Mesenchymal stem cell (in vitro differentiated cells and primary cell): ENCODE measurements around the gene GRK4.
A peak's percentile ranks its signal among the peaks of the same experiment; 100 is the strongest.
"Not testable (repeated sequence)": the region's sequence is repeated elsewhere in the genome, so short reads cannot be mapped to it uniquely, and the experiment has no call there.

Source experiments
- DNase-seq: peaks from one replicate; pipeline ENCODE4 v3.0.0-alpha.2; 2013
- H2AFZ ChIP-seq: one replicate; pipeline ENCODE4 v1.6.1; 2013; ENCODE audit warnings: low read depth, mild to moderate bottlenecking, control low read depth, inconsistent platforms, low read length, moderate library complexity
- H2AK5ac ChIP-seq: 2 replicates; pipeline ENCODE4 v1.6.1; 2013; ENCODE audit warnings: low read length, moderate library complexity, mild to moderate bottlenecking, inconsistent platforms; ENCODE audit not compliant: severe bottlenecking
- H2BK120ac ChIP-seq: one replicate; pipeline ENCODE4 v1.6.1; 2013; ENCODE audit warnings: low read depth, mild to moderate bottlenecking, inconsistent platforms, low read length, moderate library complexity
- H2BK12ac ChIP-seq, 2 experiments: one replicate each; pipeline ENCODE4 v1.6.1; 2013; ENCODE audit warnings: inconsistent platforms in 2 of 2, low read length in 2 of 2, mild to moderate bottlenecking in 2 of 2, moderate library complexity in 2 of 2, control low read depth in 1 of 2
- H2BK15ac ChIP-seq: one replicate; pipeline ENCODE4 v1.6.1; 2013; ENCODE audit warnings: mild to moderate bottlenecking, low read depth, inconsistent platforms; ENCODE audit not compliant: poor library complexity, severe bottlenecking
- H2BK5ac ChIP-seq: 2 replicates; pipeline ENCODE4 v1.6.1; 2013; ENCODE audit warnings: low read depth, mild to moderate bottlenecking, low read length, control low read depth, inconsistent platforms; ENCODE audit not compliant: poor library complexity, severe bottlenecking
- H3K14ac ChIP-seq, 2 experiments: one replicate each; pipeline ENCODE4 v1.6.1; 2013; ENCODE audit warnings: inconsistent platforms in 2 of 2, low read length in 2 of 2, control low read depth in 1 of 2, mild to moderate bottlenecking in 1 of 2, moderate library complexity in 1 of 2
- H3K18ac ChIP-seq, 2 experiments: one replicate each; pipeline ENCODE4 v1.6.1; 2013; ENCODE audit warnings: inconsistent platforms in 2 of 2, low read length in 2 of 2, control low read depth in 1 of 2, low read depth in 1 of 2, mild to moderate bottlenecking in 1 of 2
- H3K23ac ChIP-seq, 2 experiments: one replicate each; pipeline ENCODE4 v1.6.1; 2013; ENCODE audit warnings: inconsistent platforms in 2 of 2, low read length in 2 of 2, mild to moderate bottlenecking in 2 of 2, moderate library complexity in 2 of 2, control low read depth in 1 of 2
- H3K27ac ChIP-seq: 2 replicates; pipeline ENCODE4 v1.5.1; 2013; ENCODE audit warnings: mild to moderate bottlenecking, moderate library complexity, low read length, control low read depth, inconsistent platforms; ENCODE audit not compliant: poor library complexity, severe bottlenecking
- H3K27me3 ChIP-seq, 2 experiments: 2 replicates each; pipeline versions ENCODE4 v1.6.1 to v1.7.0; 2013; ENCODE audit warnings: low read length in 2 of 2, mild to moderate bottlenecking in 2 of 2, moderate library complexity in 2 of 2, control low read depth in 1 of 2, inconsistent platforms in 1 of 2; ENCODE audit not compliant: control insufficient read depth in 1 of 2, insufficient read depth in 1 of 2
- H3K36me3 ChIP-seq, 2 experiments: 2 replicates each; pipeline versions ENCODE4 v1.6.1 to v1.7.0; 2013; ENCODE audit warnings: low read length in 2 of 2, control low read depth in 1 of 2, inconsistent platforms in 1 of 2, low read depth in 1 of 2, mild to moderate bottlenecking in 1 of 2; ENCODE audit not compliant: insufficient read depth in 2 of 2, control insufficient read depth in 1 of 2
- H3K4ac ChIP-seq, 2 experiments: one replicate each; pipeline ENCODE4 v1.6.1; 2013; ENCODE audit warnings: inconsistent platforms in 2 of 2, low read length in 2 of 2, mild to moderate bottlenecking in 2 of 2, moderate library complexity in 2 of 2, control low read depth in 1 of 2, low read depth in 1 of 2
- H3K4me1 ChIP-seq: 2 replicates; pipeline ENCODE4 v1.6.1; 2013; ENCODE audit warnings: low read depth, low read length, control low read depth; ENCODE audit not compliant: control insufficient read depth, insufficient read depth
- H3K4me2 ChIP-seq: 2 replicates; pipeline ENCODE4 v1.6.1; 2013; ENCODE audit warnings: low read length, mild to moderate bottlenecking, inconsistent platforms; ENCODE audit not compliant: poor library complexity, severe bottlenecking
- H3K4me3 ChIP-seq, 2 experiments: 2 replicates each; pipeline versions ENCODE4 v1.5.1 to v1.7.0; 2013; ENCODE audit warnings: low read length in 2 of 2, mild to moderate bottlenecking in 2 of 2, control low read depth in 1 of 2, low read depth in 1 of 2; ENCODE audit not compliant: insufficient read depth in 1 of 2
- H3K79me1 ChIP-seq: replicated peaks from 2 replicates; pipeline ENCODE4 v1.6.1; 2013; ENCODE audit warnings: mild to moderate bottlenecking, control low read depth, low read length, inconsistent platforms; ENCODE audit not compliant: poor library complexity, severe bottlenecking
- H3K9ac ChIP-seq: 2 replicates; pipeline ENCODE4 v1.7.0; 2013; ENCODE audit warnings: mild to moderate bottlenecking, low read length, moderate library complexity
- H3K9me3 ChIP-seq: 2 replicates; pipeline ENCODE4 v1.7.0; 2013; ENCODE audit warnings: mild to moderate bottlenecking, low read length; ENCODE audit not compliant: control insufficient read depth
- H4K8ac ChIP-seq: one replicate; pipeline ENCODE4 v1.6.1; 2013; ENCODE audit warnings: inconsistent platforms, mild to moderate bottlenecking, low read length, moderate library complexity
- H4K91ac ChIP-seq: one replicate; pipeline ENCODE4 v1.6.1; 2013; ENCODE audit warnings: mild to moderate bottlenecking, low read length, inconsistent platforms
- WGBS: methylation state at CpG from one replicate; pipeline ENCODE4 v1.1.7; 2013; ENCODE audit warnings: mixed read lengths; 5-methylcytosine and 5-hydroxymethylcytosine counted together

Gene GRK4

GRCh38 chr4:2916696-2917095, 46.7 kb upstream of the GRK4 start:
- Histone ChIP-seq H3K36me3 (peaks cover 49 to 50% of the 10 kb centered on the region in 2 experiments), H3K79me1 (peaks cover 27% of the 10 kb centered on the region)
- not testable (repeated sequence) for DNase-seq, H2BK15ac ChIP-seq, H3K18ac ChIP-seq, H3K27me3 ChIP-seq, H2BK12ac ChIP-seq, H3K23ac ChIP-seq, H3K4me2 ChIP-seq, H3K27ac ChIP-seq, H3K9ac ChIP-seq, H2BK120ac ChIP-seq, H4K91ac ChIP-seq, H2BK5ac ChIP-seq, H3K4me1 ChIP-seq, H3K4ac ChIP-seq, H3K9me3 ChIP-seq, H3K4me3 ChIP-seq, H2AK5ac ChIP-seq, H4K8ac ChIP-seq, H3K14ac ChIP-seq, H2AFZ ChIP-seq
- WGBS: 100% methylated on average over 1 of the region's 2 CpGs

GRCh38 chr4:2918300-2918699, 45.1 kb upstream of the GRK4 start:
- H3K9ac ChIP-seq, H2BK120ac ChIP-seq, H3K27me3 ChIP-seq, H2BK15ac ChIP-seq, H2BK12ac ChIP-seq, H2BK5ac ChIP-seq, H3K27ac ChIP-seq, DNase-seq, H3K9me3 ChIP-seq, H3K4me3 ChIP-seq, H2AFZ ChIP-seq, H3K23ac ChIP-seq, H3K4me2 ChIP-seq, H4K91ac ChIP-seq, H3K14ac ChIP-seq, H3K18ac ChIP-seq, H4K8ac ChIP-seq, H2AK5ac ChIP-seq, H3K4ac ChIP-seq: not testable (repeated sequence)
- WGBS: no CpG with 5 or more reads among the region's 2 CpGs
- Histone ChIP-seq H3K36me3 (peaks cover 38 to 41% of the 10 kb centered on the region in 2 experiments), H3K4me1 (peaks cover 12% of the 10 kb centered on the region), H3K79me1 (peaks cover 18% of the 10 kb centered on the region)

GRCh38 chr4:2918714-2919113, 44.7 kb upstream of the GRK4 start:
- not testable (repeated sequence) for H3K4me3 ChIP-seq, H4K8ac ChIP-seq, H3K4me2 ChIP-seq, H2BK12ac ChIP-seq, H3K4ac ChIP-seq, H3K27ac ChIP-seq, H3K18ac ChIP-seq, H3K23ac ChIP-seq, H3K27me3 ChIP-seq, H3K9me3 ChIP-seq, H2BK5ac ChIP-seq, H2BK120ac ChIP-seq, H3K14ac ChIP-seq, H2AK5ac ChIP-seq, H2AFZ ChIP-seq, H3K9ac ChIP-seq, H2BK15ac ChIP-seq, H4K91ac ChIP-seq, DNase-seq
- H3K79me1 ChIP-seq: peaks cover 14% of the 10 kb centered on the region
- 98% methylated on average over 8 of the region's 8 CpGs for WGBS
- peaks cover 36 to 41% of the 10 kb centered on the region in 2 experiments for H3K36me3 ChIP-seq
- H3K4me1 ChIP-seq: peaks cover 13% of the 10 kb centered on the region

GRCh38 chr4:2922453-2923101, 40.8 kb upstream of the GRK4 start:
- H3K9me3 ChIP-seq, H3K4me2 ChIP-seq, H3K14ac ChIP-seq, H3K9ac ChIP-seq, H3K27me3 ChIP-seq, H2BK15ac ChIP-seq, H3K23ac ChIP-seq, H3K4me3 ChIP-seq, H4K8ac ChIP-seq, H2AFZ ChIP-seq, H2BK120ac ChIP-seq, H4K91ac ChIP-seq, H2BK5ac ChIP-seq, H2BK12ac ChIP-seq: not testable (repeated sequence)
- peaks cover 44 to 45% of the 10 kb centered on the region in 2 experiments for H3K36me3 ChIP-seq
- peak overlapping the region; percentile 20 to 76 for H3K4ac ChIP-seq
- H3K79me1 ChIP-seq: peaks cover 21% of the 10 kb centered on the region
- H3K27ac ChIP-seq: peak overlapping the region; percentile 78
- peaks cover 26% of the 10 kb centered on the region for H3K4me1 ChIP-seq
- H3K18ac ChIP-seq: peak overlapping the region in 1 of 2 experiments; percentile 57
- 38% methylated on average over 7 of the region's 7 CpGs for WGBS
- peak; percentile 82 for DNase-seq
- H2AK5ac ChIP-seq: peak overlapping the region; percentile 50
